GM12864 (cell line): ENCODE measurements around the gene FOXN1.
"Not testable (repeated sequence)": the region's sequence is repeated elsewhere in the genome, so short reads cannot be mapped to it uniquely, and the experiment has no call there.

ENCODE experiments used
- DNase-seq: peaks from one replicate; pipeline ENCODE4 v3.0.0-alpha.2; 2011; ENCODE audit warnings: low read depth
- H3K4me3 ChIP-seq: 2 replicates; pipeline ENCODE4 v1.5.1; 2011; ENCODE audit warnings: mild to moderate bottlenecking, low read depth, low read length, control low read depth
- CTCF ChIP-seq: IDR thresholded peaks from 2 replicates; pipeline ENCODE4 v1.5.1; 2011; ENCODE audit warnings: low read depth, mild to moderate bottlenecking, moderate library complexity, low read length, control low read depth, inconsistent platforms; ENCODE audit errors: missing control alignments

The FOXN1 gene

GRCh38 chr17:28574526-28574925 lies 68.4 kb downstream of the FOXN1 start:
- DNase-seq, result no peak
- H3K4me3 ChIP-seq, result no peak overlapping the region
- peak; percentile 22 for TF ChIP-seq CTCF

DNA sequence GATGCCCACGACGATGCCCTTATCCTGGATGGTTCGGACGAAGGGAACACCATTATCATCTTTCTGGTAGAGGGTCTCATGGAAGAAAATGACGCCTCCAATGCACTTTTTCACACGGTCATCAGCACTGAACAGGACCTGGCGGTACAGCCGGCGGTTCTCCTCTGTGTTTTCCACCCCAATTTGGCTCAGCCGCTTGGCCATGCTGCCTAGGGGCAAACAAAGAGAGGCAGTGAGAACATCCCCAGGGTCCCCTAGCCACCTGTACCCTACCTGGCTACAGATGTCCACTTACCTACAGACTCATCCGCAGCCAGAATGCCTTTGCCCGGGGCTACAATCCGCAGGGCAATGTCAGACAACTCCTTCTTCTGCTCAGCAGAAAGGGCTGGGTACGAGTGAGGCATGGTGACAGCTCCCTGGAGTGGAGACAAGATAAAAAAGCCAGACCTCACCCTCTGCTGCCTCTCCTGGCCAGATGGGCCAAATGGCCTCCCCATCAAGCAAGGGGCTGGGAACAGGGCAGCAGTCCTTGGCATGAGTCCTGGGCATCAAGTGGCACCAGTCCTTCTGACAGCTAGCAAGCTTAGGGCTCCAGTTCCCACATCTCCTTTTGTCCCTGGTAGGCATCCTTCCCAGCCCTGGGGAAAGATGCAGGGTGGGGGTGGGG lies 69.1 kb downstream of the FOXN1 start:
- H3K4me3 ChIP-seq, result peak overlapping the region; percentile 53; the same call in 1 of the 2 replicates
- DNase-seq, result no peak
- peak; percentile 46 for TF ChIP-seq CTCF

GRCh38 chr17:28576016-28576415 lies 69.9 kb downstream of the FOXN1 start:
- DNase-seq, result not testable (repeated sequence)
- H3K4me3 ChIP-seq, result peak overlapping the region; percentile 53

DNA sequence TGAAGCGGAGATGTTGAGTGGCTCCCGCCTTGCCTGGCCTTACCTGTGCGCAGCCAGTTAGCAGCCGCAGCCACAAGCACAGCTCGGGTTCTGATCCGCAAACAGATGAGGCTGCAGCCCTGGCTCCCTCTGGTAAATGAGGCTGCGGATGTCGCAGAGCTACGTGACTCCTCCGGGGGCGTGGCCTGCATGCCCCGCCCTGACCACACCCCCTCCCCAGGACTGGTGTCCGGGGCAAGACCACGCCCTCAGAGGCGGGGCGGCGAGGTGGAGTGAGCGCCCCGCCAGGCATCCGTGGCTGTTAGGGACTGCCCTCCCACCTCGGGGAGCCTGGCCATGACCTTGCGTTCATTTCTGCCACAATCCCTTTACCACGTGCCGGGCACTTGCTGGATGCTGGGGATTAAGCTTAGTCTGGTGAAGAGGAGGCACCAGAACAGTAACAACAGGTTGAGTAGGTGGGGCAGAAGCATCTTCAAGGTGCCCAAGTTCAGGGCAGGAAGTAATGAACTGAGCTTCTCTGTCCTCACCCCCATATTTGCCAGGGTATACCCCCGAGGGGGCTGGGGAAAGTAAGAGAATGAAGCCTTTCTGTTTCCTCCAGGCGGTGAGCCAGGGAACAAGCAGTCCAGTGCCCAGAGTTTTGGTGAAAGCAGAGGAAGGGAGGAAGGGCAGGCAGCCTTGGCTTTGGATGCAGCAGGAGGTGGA lies 70.8 kb downstream of the FOXN1 start, which contains the start of gene ALDOC:
Gene ALDOC (minus strand): TSS at position 138 of the 708 bp plus-strand sequence. CDS start 1,363 bp downstream, outside the sequence.
- peak; percentile 91 for DNase-seq
- no peak for TF ChIP-seq CTCF
- peak within 1 kb of the TSS; percentile 53 for H3K4me3 ChIP-seq

GRCh38 chr17:28577466-28577824 lies 71.3 kb downstream of the FOXN1 start:
- no peak for DNase-seq
- no peak for TF ChIP-seq CTCF
- H3K4me3 ChIP-seq, result no peak overlapping the region

- H3K4me3 ChIP-seq, result no peak overlapping the region
- no peak for DNase-seq
- TF ChIP-seq CTCF, result no peak
These were observed 72.4 kb downstream of the FOXN1 start for GRCh38 chr17:28578246-28579195.

GRCh38 chr17:28579526-28579925 lies 73.4 kb downstream of the FOXN1 start:
- DNase-seq, result no peak
- H3K4me3 ChIP-seq, result no peak overlapping the region
- TF ChIP-seq CTCF, result no peak
